Measurements from ENCODE around the gene SHROOM3. TPM values are rescaled to one million over a fixed set of nuclear protein-coding genes. Genes with fewer than 3 reads are reported as not detected.

SHROOM3 gene
- total and polyA plus RNA-seq, 4 donors = 4.7 to 25.8 (median 8.7) TPM

GRCh38 chr4:76723924-76724323 lies 288.9 kb downstream of the SHROOM3 start:
- H3K4me3 ChIP-seq (ENCODE audit: low read depth in 1 of 3, low read length in 3 of 3) = no peak overlapping the region
- no peak for DNase-seq (ENCODE audit: low spot score)
- H3K27ac ChIP-seq (ENCODE audit: low read depth in 1 of 2, low read length in 2 of 2) = peak overlapping the region in 1 of 2 donors; percentile 13
- H3K9me3 ChIP-seq (ENCODE audit: control insufficient read depth in 4 of 4, low read length in 3 of 4) = no peaks in the 10 kb centered on the region
- H3K9ac ChIP-seq (ENCODE audit: low read depth in 1 of 2, low read length in 2 of 2) = no peak overlapping the region
- peaks cover 4 to 25% (median 18%) of the 10 kb centered on the region in 4 donors for H3K4me1 ChIP-seq (ENCODE audit: control insufficient read depth in 4 of 4, insufficient read depth in 4 of 4, low read length in 3 of 4)
- WGBS = 46% methylated on average over 2 of the region's 2 CpGs
- no peak for TF ChIP-seq NR2F2 (IDR thresholded peaks at IDR 0.05)
- no peak for TF ChIP-seq CTCF (IDR thresholded peaks at IDR 0.05; ENCODE audit: low read depth, low read length, missing input control)
- no peak for TF ChIP-seq FOXA1 (IDR thresholded peaks at IDR 0.05)
- no peak for TF ChIP-seq HNF4G (IDR thresholded peaks at IDR 0.05)
- TF ChIP-seq HNF4A (conservative IDR thresholded peaks at IDR 0.05) = no peak
- TF ChIP-seq YY1 (IDR thresholded peaks at IDR 0.05) = no peak
- TF ChIP-seq, protein P1, sequence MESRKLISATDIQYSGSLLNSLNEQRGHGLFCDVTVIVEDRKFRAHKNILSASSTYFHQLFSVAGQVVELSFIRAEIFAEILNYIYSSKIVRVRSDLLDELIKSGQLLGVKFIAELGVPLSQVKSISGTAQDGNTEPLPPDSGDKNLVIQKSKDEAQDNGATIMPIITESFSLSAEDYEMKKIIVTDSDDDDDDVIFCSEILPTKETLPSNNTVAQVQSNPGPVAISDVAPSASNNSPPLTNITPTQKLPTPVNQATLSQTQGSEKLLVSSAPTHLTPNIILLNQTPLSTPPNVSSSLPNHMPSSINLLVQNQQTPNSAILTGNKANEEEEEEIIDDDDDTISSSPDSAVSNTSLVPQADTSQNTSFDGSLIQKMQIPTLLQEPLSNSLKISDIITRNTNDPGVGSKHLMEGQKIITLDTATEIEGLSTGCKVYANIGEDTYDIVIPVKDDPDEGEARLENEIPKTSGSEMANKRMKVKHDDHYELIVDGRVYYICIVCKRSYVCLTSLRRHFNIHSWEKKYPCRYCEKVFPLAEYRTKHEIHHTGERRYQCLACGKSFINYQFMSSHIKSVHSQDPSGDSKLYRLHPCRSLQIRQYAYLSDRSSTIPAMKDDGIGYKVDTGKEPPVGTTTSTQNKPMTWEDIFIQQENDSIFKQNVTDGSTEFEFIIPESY (IDR thresholded peaks at IDR 0.05) = no peak
- no peak for TF ChIP-seq TAF1 (conservative IDR thresholded peaks at IDR 0.05)
- TF ChIP-seq EGR1 (IDR thresholded peaks at IDR 0.05; ENCODE audit: low read depth in 2 of 2) = no peak
- no peak for TF ChIP-seq JUND (IDR thresholded peaks at IDR 0.05)
- TF ChIP-seq RAD21 (IDR thresholded peaks at IDR 0.05) = no peak
- TF ChIP-seq, protein P2, sequence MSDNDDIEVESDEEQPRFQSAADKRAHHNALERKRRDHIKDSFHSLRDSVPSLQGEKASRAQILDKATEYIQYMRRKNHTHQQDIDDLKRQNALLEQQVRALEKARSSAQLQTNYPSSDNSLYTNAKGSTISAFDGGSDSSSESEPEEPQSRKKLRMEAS (IDR thresholded peaks at IDR 0.05) = no peak
- no peak for TF ChIP-seq SP1 (IDR thresholded peaks at IDR 0.05)
- no peak for TF ChIP-seq FOXA2 (IDR thresholded peaks at IDR 0.05)
- TF ChIP-seq GABPA (IDR thresholded peaks at IDR 0.05 in 1 of 2, conservative IDR thresholded peaks at IDR 0.05 in 1 of 2) = no peak
- TF ChIP-seq, protein P3, sequence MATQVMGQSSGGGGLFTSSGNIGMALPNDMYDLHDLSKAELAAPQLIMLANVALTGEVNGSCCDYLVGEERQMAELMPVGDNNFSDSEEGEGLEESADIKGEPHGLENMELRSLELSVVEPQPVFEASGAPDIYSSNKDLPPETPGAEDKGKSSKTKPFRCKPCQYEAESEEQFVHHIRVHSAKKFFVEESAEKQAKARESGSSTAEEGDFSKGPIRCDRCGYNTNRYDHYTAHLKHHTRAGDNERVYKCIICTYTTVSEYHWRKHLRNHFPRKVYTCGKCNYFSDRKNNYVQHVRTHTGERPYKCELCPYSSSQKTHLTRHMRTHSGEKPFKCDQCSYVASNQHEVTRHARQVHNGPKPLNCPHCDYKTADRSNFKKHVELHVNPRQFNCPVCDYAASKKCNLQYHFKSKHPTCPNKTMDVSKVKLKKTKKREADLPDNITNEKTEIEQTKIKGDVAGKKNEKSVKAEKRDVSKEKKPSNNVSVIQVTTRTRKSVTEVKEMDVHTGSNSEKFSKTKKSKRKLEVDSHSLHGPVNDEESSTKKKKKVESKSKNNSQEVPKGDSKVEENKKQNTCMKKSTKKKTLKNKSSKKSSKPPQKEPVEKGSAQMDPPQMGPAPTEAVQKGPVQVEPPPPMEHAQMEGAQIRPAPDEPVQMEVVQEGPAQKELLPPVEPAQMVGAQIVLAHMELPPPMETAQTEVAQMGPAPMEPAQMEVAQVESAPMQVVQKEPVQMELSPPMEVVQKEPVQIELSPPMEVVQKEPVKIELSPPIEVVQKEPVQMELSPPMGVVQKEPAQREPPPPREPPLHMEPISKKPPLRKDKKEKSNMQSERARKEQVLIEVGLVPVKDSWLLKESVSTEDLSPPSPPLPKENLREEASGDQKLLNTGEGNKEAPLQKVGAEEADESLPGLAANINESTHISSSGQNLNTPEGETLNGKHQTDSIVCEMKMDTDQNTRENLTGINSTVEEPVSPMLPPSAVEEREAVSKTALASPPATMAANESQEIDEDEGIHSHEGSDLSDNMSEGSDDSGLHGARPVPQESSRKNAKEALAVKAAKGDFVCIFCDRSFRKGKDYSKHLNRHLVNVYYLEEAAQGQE (IDR thresholded peaks at IDR 0.05) = no peak
- H3K36me3 ChIP-seq (ENCODE audit: control insufficient read depth in 4 of 4, insufficient read depth in 3 of 4, low read depth in 1 of 4, low read length in 3 of 4) = no peaks in the 10 kb centered on the region
- no peaks in the 10 kb centered on the region for H3K27me3 ChIP-seq (ENCODE audit: control insufficient read depth in 4 of 4, insufficient read depth in 4 of 4, low read length in 3 of 4)

DNA sequence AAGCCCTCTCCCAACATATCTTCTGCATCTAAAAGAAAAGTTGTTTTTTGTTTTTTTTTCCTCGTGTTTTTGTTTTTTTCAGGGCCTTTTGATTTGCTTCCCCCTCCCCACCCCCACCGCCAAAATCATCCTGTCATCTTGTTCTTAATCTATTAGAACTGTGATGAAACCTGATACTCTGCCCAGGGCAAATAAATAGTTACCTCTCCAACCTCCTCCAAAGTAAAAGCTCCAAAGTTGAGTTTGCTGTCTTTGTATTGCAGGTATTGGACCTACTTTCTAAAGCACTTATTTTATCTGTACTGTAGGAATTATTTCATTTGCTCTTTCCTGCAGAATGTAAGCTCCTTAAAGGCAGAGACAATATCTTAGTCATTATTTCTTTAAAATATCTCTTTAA lies 290.0 kb downstream of the SHROOM3 start:
- H3K27me3 ChIP-seq (ENCODE audit: control insufficient read depth in 4 of 4, insufficient read depth in 4 of 4, low read length in 3 of 4) = no peaks in the 10 kb centered on the region
- DNase-seq (ENCODE audit: low spot score) = no peak
- peak overlapping the region; percentile 3 to 50 for H3K27ac ChIP-seq (ENCODE audit: low read depth in 1 of 2, low read length in 2 of 2)
- H3K9ac ChIP-seq (ENCODE audit: low read depth in 1 of 2, low read length in 2 of 2) = no peak overlapping the region
- 37% methylated on average over 2 of the region's 2 CpGs for WGBS
- peaks cover 4 to 25% (median 18%) of the 10 kb centered on the region in 4 donors for H3K4me1 ChIP-seq (ENCODE audit: control insufficient read depth in 4 of 4, insufficient read depth in 4 of 4, low read length in 3 of 4)
- no peaks in the 10 kb centered on the region for H3K9me3 ChIP-seq (ENCODE audit: control insufficient read depth in 4 of 4, low read length in 3 of 4)
- no peak overlapping the region for H3K4me3 ChIP-seq (ENCODE audit: low read depth in 1 of 3, low read length in 3 of 3)
- no peaks in the 10 kb centered on the region for H3K36me3 ChIP-seq (ENCODE audit: control insufficient read depth in 4 of 4, insufficient read depth in 3 of 4, low read depth in 1 of 4, low read length in 3 of 4)
- peak; percentile 49 to 59 for TF ChIP-seq RAD21 (IDR thresholded peaks at IDR 0.05)
- peak; percentile 59 for TF ChIP-seq HNF4G (IDR thresholded peaks at IDR 0.05)
- TF ChIP-seq EGR1 (IDR thresholded peaks at IDR 0.05; ENCODE audit: low read depth in 2 of 2) = no peak
- peak; percentile 60 for TF ChIP-seq SP1 (IDR thresholded peaks at IDR 0.05)
- peak; percentile 91 to 93 for TF ChIP-seq HNF4A (conservative IDR thresholded peaks at IDR 0.05)
- no peak for TF ChIP-seq GABPA (IDR thresholded peaks at IDR 0.05 in 1 of 2, conservative IDR thresholded peaks at IDR 0.05 in 1 of 2)
- TF ChIP-seq RXRA (IDR thresholded peaks at IDR 0.05) = peak; percentile 72 to 74
- peak; percentile 10 for TF ChIP-seq FOXA2 (IDR thresholded peaks at IDR 0.05)
- TF ChIP-seq, protein P1 (IDR thresholded peaks at IDR 0.05) = no peak
- TF ChIP-seq, protein P2 (IDR thresholded peaks at IDR 0.05) = peak; percentile 40
- TF ChIP-seq NR2F2 (IDR thresholded peaks at IDR 0.05) = no peak
- TF ChIP-seq FOXA1 (IDR thresholded peaks at IDR 0.05) = peak; percentile 4
- TF ChIP-seq, protein P4, sequence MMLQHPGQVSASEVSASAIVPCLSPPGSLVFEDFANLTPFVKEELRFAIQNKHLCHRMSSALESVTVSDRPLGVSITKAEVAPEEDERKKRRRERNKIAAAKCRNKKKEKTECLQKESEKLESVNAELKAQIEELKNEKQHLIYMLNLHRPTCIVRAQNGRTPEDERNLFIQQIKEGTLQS (IDR thresholded peaks at IDR 0.05) = peak; percentile 52
- no peak for TF ChIP-seq TAF1 (conservative IDR thresholded peaks at IDR 0.05)

Data from liver (tissue), 9 donors.